Kidney tubule cell (primary cell): ENCODE measurements around the gene MRLN.
A peak's percentile ranks its signal among the peaks of the same experiment; 100 is the strongest.
"Not testable (repeated sequence)": the region's sequence is repeated elsewhere in the genome, so short reads cannot be mapped to it uniquely, and the experiment has no call there.

Experiments
- DNase-seq: peaks from one replicate; pipeline ENCODE4 v3.0.0-alpha.2; 2018; ENCODE audit warnings: low spot score

MRLN gene

GRCh38 chr10:59753267-59753666 is at the start of gene MRLN:
TSS of gene MRLN (minus strand) at chr10:59753455.
- DNase-seq = no peak

DNA sequence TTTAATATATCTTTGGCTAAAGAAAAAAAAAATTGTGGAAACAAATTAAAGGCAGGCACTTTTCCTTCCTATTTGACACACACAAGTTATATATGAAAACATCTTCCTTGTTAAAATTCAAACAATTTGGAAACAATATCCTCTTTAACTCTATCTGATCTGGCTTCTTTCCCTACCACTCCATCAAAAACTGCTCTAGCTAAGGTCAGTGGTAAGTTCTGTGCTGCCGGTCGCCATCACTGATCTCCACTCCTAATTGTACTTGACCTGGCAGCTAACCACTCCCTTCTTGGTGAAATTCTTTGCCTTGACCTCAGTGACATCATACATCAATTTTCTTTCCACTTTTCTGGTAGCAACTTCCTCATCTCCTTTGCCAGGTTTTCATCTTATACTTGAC is 47.9 kb upstream of the MRLN start:
- DNase-seq = no peak

- no peak for DNase-seq
These were observed 46.2 kb upstream of the MRLN start for GRCh38 chr10:59799421-59799820.

GRCh38 chr10:59793919-59794318 is 40.7 kb upstream of the MRLN start:
- DNase-seq = peak; percentile 69

DNA sequence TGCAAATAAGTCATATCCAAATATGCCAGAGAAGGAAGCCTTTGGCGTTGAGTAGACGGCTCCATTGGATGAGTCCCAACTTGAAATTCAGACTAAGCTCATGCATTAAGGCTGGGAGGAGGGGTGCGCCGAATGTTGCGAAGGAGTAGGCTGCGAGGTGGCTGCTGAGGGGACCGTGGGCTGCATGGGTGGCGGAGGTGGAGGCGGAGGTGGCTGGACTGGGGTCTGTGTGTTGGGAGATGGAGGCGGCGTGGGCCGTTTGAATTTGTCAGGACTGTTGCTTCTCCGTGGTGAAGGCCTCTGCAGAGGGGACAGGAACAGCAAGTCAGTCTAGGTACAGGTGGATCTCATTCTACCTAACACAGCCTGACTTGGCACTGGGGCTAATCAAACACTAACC is 39.6 kb upstream of the MRLN start:
- no peak for DNase-seq

GRCh38 chr10:59791601-59792000 is 38.3 kb upstream of the MRLN start:
- DNase-seq = no peak

DNA sequence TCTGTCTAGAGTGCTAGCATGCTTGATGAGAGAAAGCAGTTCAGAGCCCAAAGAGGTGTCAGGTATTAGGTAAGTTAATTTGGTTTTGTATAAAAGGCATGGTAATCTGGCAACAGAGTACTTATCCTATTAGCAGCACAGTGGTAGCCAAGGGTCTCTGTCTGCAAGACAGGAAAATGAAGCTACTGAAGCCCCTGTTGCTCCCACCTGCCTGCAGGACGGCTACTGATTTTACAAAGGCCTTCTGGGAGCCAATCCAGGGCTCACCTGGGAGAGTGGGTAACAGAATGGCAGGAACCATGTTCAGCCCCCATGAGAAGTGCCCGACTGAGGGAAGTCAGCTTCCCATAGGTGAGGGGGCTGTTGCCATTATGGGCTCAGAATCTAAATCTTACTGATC is 36.8 kb upstream of the MRLN start:
- not testable (repeated sequence) for DNase-seq

- not testable (repeated sequence) for DNase-seq
These were observed 35.7 kb upstream of the MRLN start for GRCh38 chr10:59788914-59789313.

DNA sequence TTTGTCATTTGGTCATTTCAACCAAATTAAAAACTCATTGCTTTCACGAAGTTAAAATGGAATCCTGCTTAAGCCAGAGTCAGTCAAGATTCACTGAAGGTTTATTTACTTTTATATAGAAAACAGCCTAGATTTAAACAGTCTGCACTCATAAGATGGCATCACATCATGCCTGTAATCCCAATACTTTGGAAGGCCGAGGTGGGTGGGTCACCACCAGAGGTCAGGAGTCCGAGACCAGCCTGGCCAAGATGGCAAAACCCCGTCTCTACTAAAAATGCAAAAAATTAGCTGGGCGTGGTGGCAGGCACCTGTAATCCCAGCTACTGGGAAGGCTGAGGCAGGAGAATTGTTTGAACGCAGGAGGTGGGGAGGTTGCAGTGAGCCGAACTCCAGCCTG is 33.8 kb upstream of the MRLN start:
- not testable (repeated sequence) for DNase-seq

DNA sequence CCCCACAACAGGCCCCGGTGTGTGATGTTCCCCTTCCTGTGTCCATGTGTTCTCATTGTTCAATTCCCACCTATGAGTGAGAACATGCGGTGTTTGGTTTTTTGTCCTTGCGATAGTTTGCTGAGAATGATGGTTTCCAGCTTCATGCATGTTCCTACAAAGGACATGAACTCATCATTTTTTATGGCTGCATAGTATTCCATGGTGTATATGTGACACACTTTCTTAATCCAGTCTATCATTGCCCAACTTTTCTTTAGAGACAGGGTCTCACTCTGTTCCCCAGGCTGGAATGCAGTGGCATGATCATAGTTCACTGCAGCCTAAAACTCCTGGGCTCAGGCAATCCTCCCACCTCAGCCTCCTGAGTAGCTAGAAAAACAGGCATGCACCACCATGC is 32.2 kb upstream of the MRLN start:
- DNase-seq = not testable (repeated sequence)

GRCh38 chr10:59781511-59781910 is 28.3 kb upstream of the MRLN start:
- DNase-seq = no peak

GRCh38 chr10:59779756-59780533 is 26.7 kb upstream of the MRLN start:
- peak; percentile 81 for DNase-seq

DNA sequence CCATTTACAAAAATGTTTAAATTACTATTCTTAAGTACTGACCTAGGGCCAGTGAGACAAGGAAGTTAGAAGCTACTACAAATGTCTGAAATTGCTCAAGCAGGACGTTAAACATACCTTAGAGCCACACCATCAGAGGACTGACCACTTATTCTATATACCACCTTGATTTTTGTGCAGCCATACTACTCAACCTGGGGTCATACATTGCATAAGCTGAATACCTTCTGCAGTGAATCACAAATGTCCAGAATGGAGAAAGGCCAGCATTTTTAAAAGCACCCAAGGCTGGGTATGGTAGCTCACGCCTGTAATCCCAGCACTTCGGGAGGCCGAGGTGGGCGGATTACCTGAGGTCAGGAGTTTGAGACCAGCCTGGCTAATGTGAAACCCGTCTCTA is 21.2 kb upstream of the MRLN start:
- DNase-seq = no peak

DNA sequence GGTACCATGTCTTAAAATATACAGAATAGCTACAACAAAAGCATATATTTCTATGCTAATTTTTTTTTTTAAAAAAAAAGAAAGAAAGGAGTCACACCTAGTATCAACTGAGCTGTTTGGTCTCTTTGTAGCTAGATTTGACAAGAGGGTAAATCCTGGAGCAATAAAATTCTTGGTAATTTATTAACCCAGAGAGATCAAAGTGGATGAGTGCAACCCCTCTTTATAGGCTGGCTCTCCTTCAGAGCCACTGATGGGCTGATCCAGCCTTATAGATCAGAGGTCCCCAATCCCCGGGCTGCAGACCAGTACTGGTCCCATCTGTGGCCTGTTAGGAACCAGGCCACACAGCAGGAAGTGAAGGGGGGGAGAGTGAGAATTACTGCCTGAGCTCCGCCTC is 19.8 kb upstream of the MRLN start:
- DNase-seq = no peak

- no peak for DNase-seq
These were observed 18.0 kb upstream of the MRLN start for GRCh38 chr10:59771162-59771807.

DNA sequence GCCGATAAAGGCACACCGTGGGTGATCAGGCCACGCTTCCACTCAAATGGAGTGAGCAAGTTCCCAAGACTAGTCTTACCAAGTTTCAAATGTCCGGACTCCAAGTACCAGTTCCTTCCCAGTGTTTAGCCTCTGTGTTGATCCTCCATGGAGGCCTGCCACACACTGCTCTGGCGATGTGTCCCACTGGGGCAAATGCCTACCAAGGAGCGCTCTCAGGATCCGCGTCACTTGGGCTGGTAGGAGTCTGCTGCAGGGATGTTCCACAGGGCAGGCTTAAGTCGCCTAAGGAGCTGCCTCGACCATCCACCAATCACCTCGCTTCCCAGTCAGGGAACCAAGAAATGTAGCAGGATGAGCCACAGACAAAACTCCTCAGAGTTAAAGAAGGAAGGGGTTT is 17.4 kb upstream of the MRLN start:
- no peak for DNase-seq

DNA sequence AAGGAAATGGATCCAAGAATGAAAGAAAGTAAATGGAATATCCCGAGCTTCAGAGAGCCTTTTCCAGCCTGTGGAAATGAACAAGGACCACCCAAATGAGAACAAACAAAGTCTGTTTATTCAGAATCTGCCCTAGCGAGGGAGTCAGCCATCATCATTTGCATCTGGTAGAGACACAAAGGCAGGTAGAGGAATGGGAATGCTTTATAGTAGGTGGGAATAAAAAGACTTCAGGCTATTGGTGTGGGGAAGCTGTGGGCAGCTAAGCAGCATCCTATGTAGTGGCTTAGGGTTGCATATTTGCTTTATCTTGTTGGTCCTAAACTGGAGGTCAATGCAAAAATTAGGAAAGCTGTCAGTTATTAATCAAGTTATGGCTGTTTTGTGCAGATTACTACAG is 9.2 kb upstream of the MRLN start:
- DNase-seq = no peak

- DNase-seq = no peak
These were observed 4.7 kb upstream of the MRLN start for GRCh38 chr10:59757966-59758365.

DNA sequence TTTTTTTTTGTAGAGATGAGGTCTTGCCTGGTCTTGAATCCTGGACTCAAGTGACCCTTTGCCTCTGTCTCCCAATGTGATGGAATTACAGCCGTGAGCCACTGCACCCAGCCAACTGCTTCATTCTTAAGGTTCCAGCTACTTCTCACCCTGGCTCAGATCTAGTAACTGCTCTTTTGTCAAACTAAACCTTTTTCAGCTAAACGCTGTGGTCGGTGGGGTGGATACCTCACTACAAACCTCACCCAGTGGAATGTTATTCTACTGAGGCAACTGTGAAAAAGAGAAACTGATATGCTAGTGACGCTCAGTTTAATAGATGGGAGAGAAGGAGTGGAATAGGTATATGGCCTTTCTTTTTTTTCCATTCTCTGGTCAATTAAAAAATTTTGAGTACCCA is 1.7 kb upstream of the MRLN start:
- DNase-seq = no peak

DNA sequence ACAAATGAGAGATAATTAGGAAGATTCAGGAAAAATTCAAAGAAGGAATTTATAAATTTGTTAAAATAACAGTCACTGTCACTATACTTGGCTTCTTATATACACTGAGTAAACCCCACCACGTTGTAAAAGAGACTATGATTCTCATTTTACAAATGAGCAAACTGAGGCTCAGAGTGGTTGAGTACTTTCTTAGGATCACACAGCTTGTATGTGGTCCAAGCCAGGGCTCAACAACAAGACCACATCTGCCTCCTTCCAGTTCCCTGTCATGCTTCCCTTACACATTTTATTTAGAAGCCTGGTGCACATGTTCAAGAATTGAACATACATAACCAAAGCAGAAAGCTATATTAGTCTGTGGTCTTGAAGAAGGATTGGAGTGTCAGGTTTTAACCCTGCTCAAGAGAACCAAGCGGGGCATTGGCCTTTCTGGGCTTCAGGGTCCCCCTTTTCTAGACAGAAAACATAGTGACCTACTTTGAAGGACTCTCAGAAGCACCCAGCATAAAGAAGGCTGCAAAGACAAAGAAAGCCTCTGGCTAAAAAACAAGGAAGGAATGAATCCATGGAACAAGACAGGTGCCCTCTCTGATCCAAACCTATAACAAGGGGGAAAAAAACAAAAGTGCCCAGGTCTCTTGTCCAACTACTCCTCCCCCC is 846 bp downstream of the MRLN start:
- no peak for DNase-seq

GRCh38 chr10:59750155-59750945 is 2.9 kb downstream of the MRLN start:
- DNase-seq = no peak

GRCh38 chr10:59748834-59749233 is 4.4 kb downstream of the MRLN start:
- DNase-seq = peak; percentile 72
